ENCODE data around the gene MEG3. TPM values are rescaled to one million over a fixed set of nuclear protein-coding genes. Genes with fewer than 3 reads are reported as not detected.

Gene MEG3
- total and polyA plus RNA-seq, 2 experiments from 2014 or later = not detected

- TF ChIP-seq NANOG (IDR thresholded peaks at IDR 0.05; ENCODE audit: borderline replicate concordance) (no peak), REST (IDR thresholded peaks at IDR 0.05; ENCODE audit: unreplicated experiment) (no peak), ZNF331 (CRISPR knock-in tag; IDR thresholded peaks at IDR 0.05; ENCODE audit: low read depth) (no peak), POLR2AphosphoS5 (IDR thresholded peaks at IDR 0.05; ENCODE audit: low read depth) (no peak), ETS1 (IDR thresholded peaks at IDR 0.05) (no peak), CREB1 (CRISPR knock-in tag; IDR thresholded peaks at IDR 0.05; ENCODE audit: low read depth) (no peak)
These were observed 20.5 kb downstream of the MEG3 start (continued) for GRCh38 chr14:100846309-100846859.

GRCh38 chr14:100849115-100849781, 23.3 kb downstream of the MEG3 start:
- TF ChIP-seq ZNF331 (CRISPR knock-in tag; IDR thresholded peaks at IDR 0.05; ENCODE audit: low read depth) (no peak), POLR2AphosphoS5 (IDR thresholded peaks at IDR 0.05; ENCODE audit: low read depth) (no peak), CREB1 (CRISPR knock-in tag; IDR thresholded peaks at IDR 0.05; ENCODE audit: low read depth) (no peak), REST (IDR thresholded peaks at IDR 0.05; ENCODE audit: unreplicated experiment) (no peak), NANOG (IDR thresholded peaks at IDR 0.05; ENCODE audit: borderline replicate concordance) (no peak), ZNF114 (CRISPR knock-in tag; IDR thresholded peaks at IDR 0.05) (no peak), CTCF (conservative IDR thresholded peaks at IDR 0.05; ENCODE audit: low read depth in 2 of 2) (no peak)
- H2AFZ ChIP-seq = no peak overlapping the region
- no peaks in the 10 kb centered on the region for H3K79me2 ChIP-seq (replicated peaks; ENCODE audit: insufficient read depth)
- no peak overlapping the region for H3K4me3 ChIP-seq
- DNase-seq (ENCODE audit: low spot score) (no peak), ATAC-seq (no peak)
- no peaks in the 10 kb centered on the region for H3K9me3 Mint-ChIP-seq
- no peaks in the 10 kb centered on the region for H3K9me2 ChIP-seq (ENCODE audit: insufficient read depth)
- no peaks in the 10 kb centered on the region for H3K36me3 Mint-ChIP-seq (ENCODE audit: low read depth)
- H3K27me3 Mint-ChIP-seq (ENCODE audit: insufficient read depth, low read depth, poor library complexity) = no peaks in the 10 kb centered on the region
- no peak overlapping the region for H3K4me2 ChIP-seq
- H3K27me3 ChIP-seq (ENCODE audit: insufficient read depth) = no peaks in the 10 kb centered on the region
- no peaks in the 10 kb centered on the region for H3K4me1 ChIP-seq (ENCODE audit: insufficient read depth)
- H3K27ac ChIP-seq (ENCODE audit: low read depth) = no peak overlapping the region
- no peaks in the 10 kb centered on the region for H3F3A ChIP-seq (replicated peaks; ENCODE audit: low read depth)
- H4K20me1 ChIP-seq (replicated peaks; ENCODE audit: insufficient read depth) = no peaks in the 10 kb centered on the region
- H3K4me3 Mint-ChIP-seq = no peak overlapping the region
- no peaks in the 10 kb centered on the region; the same call in 2 of the 3 replicates for H3K4me1 Mint-ChIP-seq
- no peak overlapping the region for H3K27ac Mint-ChIP-seq
- H3K36me3 ChIP-seq (ENCODE audit: insufficient read depth) = no peaks in the 10 kb centered on the region

Data from GM23338 (cell line).